GM12875 (cell line): Measurements from ENCODE around the gene SEPHS2.
"Not testable (repeated sequence)": the region's sequence is repeated elsewhere in the genome, so short reads cannot be mapped to it uniquely, and the experiment has no call there.

Source experiments
- H3K4me3 ChIP-seq: one replicate; pipeline ENCODE4 v1.5.1; 2011; ENCODE audit warnings: low read depth, low read length, control low read depth
- CTCF ChIP-seq: IDR thresholded peaks from 2 replicates; pipeline ENCODE4 v1.5.1; 2011; ENCODE audit warnings: low read depth, mild to moderate bottlenecking, control low read depth, inconsistent platforms, low read length, moderate library complexity, borderline replicate concordance; ENCODE audit not compliant: insufficient read depth

SEPHS2 gene

GRCh38 chr16:30488764-30489605 is 43.3 kb upstream of the SEPHS2 start:
- no peak for TF ChIP-seq CTCF
- H3K4me3 ChIP-seq: no peak overlapping the region

- H3K4me3 ChIP-seq: no peak overlapping the region
- no peak for TF ChIP-seq CTCF
Measured at GRCh38 chr16:30485818-30486436, 40.3 kb upstream of the SEPHS2 start.

GRCh38 chr16:30484887-30485286 is 39.2 kb upstream of the SEPHS2 start:
- no peak for TF ChIP-seq CTCF
- H3K4me3 ChIP-seq: no peak overlapping the region

- peak; percentile 16; the same call in 1 of the 2 replicates for TF ChIP-seq CTCF
- H3K4me3 ChIP-seq: no peak overlapping the region
Measured at GRCh38 chr16:30482366-30482765, 36.7 kb upstream of the SEPHS2 start.

- TF ChIP-seq CTCF: no peak
- no peak overlapping the region for H3K4me3 ChIP-seq
Measured at GRCh38 chr16:30481381-30481780, 35.7 kb upstream of the SEPHS2 start.

GRCh38 chr16:30478766-30479478 is 33.2 kb upstream of the SEPHS2 start:
- H3K4me3 ChIP-seq: no peak overlapping the region
- TF ChIP-seq CTCF: no peak

- H3K4me3 ChIP-seq: not testable (repeated sequence)
Measured at GRCh38 chr16:30477773-30478172, 32.1 kb upstream of the SEPHS2 start.
